PC-9 (cell line): ENCODE measurements around the gene ZSWIM1. TPM values are rescaled to one million over a fixed set of nuclear protein-coding genes. Genes with fewer than 3 reads are reported as not detected.

Experiments used
- BruUV-seq: library from RNA; stranded (reverse); fragments of 400-500 nt; replicated peaks from 2 replicates; lab custom pipeline; 2021; lab: Mats Ljungman, UMichigan
- CTCF ChIA-PET: fragments of 300-600 bp; sonication (Branson Sonifier 250); formaldehyde crosslinking; loops from one replicate; lab custom pipeline; 2022; ENCODE audit warnings: antibody characterized with exemption; lab: Charles Lee
- POLR2A ChIA-PET: fragments of 300-600 bp; sonication (Branson Sonifier 250); formaldehyde crosslinking; loops from one replicate; lab custom pipeline; 2022; ENCODE audit warnings: antibody characterized with exemption; ENCODE audit not compliant: unreplicated experiment; lab: Charles Lee
- DNase-seq, 2 experiments: peaks; one replicate each; pipeline versions ENCODE4 v3.0.0 to v3.0.0-alpha.2; 2015 to 2022; ENCODE audit warnings: mixed read lengths in 1 of 2
- H2AFZ ChIP-seq: fragments of 200-600 bp; sonication (generic); 2 replicates; pipeline ENCODE4 v1.8.1; 2017; ENCODE audit warnings: antibody characterized with exemption
- H3F3A ChIP-seq: fragments of 200-600 bp; sonication (generic); 2 replicates; pipeline ENCODE4 v1.8.1; 2017; ENCODE audit warnings: antibody characterized with exemption, mild to moderate bottlenecking, low read depth; ENCODE audit not compliant: insufficient read depth
- H3K27ac ChIP-seq: fragments of 200-600 bp; sonication (generic); 2 replicates; pipeline ENCODE4 v1.6.1; 2016; ENCODE audit warnings: mixed run types
- H3K27me3 ChIP-seq: fragments of 200-600 bp; sonication (generic); 2 replicates; pipeline ENCODE4 v1.6.1; 2016; ENCODE audit warnings: low read depth, mixed run types; ENCODE audit not compliant: insufficient read depth
- H3K36me3 ChIP-seq: fragments of 200-600 bp; sonication (generic); 2 replicates; pipeline ENCODE4 v1.6.1; 2016; ENCODE audit warnings: low read depth, mixed run types
- H3K4me1 ChIP-seq: fragments of 200-600 bp; sonication (generic); replicated peaks from 2 replicates; pipeline ENCODE4 v1.6.1; 2016; ENCODE audit warnings: mixed run types; ENCODE audit not compliant: insufficient read depth
- H3K4me2 ChIP-seq: fragments of 200-600 bp; sonication (generic); 2 replicates; pipeline ENCODE4 v1.6.1; 2017; ENCODE audit warnings: mixed run types
- H3K4me3 ChIP-seq: fragments of 200-600 bp; sonication (generic); 2 replicates; pipeline ENCODE4 v1.6.1; 2016; ENCODE audit warnings: mixed run types
- H3K79me2 ChIP-seq: fragments of 200-600 bp; sonication (generic); 2 replicates; pipeline ENCODE4 v1.6.1; 2017; ENCODE audit warnings: low read depth, mixed run types
- H3K9me2 ChIP-seq: fragments of 200-600 bp; sonication (generic); 2 replicates; pipeline ENCODE4 v1.8.1; 2017; ENCODE audit warnings: mild to moderate bottlenecking; ENCODE audit not compliant: insufficient read depth
- H3K9me3 ChIP-seq: fragments of 200-600 bp; sonication (generic); 2 replicates; pipeline ENCODE4 v1.8.1; 2016; ENCODE audit warnings: low read depth; ENCODE audit not compliant: insufficient read depth
- H4K20me1 ChIP-seq: fragments of 200-600 bp; sonication (generic); 2 replicates; pipeline ENCODE4 v1.8.1; 2017; ENCODE audit not compliant: insufficient read depth
- CTCF ChIP-seq: fragments of 200-600 bp; sonication (generic); conservative IDR thresholded peaks from 2 replicates; pipeline ENCODE4 v1.6.1; 2017; ENCODE audit warnings: mixed run types, antibody characterized with exemption, mild to moderate bottlenecking, moderate library complexity
- EZH2 ChIP-seq: fragments of 200-600 bp; sonication (generic); IDR thresholded peaks from 2 replicates; pipeline ENCODE4 v1.8.0; 2017; ENCODE audit warnings: antibody characterized with exemption, low read depth
- intact Hi-C: fragments of 100-400 bp; cut with micrococcal nuclease; formaldehyde crosslinking; loops from one replicate; pipeline ENCODE4 v1.10.0; 2022; ENCODE audit not compliant: unreplicated experiment
- total RNA-seq: library from RNA; stranded (reverse); gene quantifications from 2 replicates; pipeline ENCODE4 v1.2.3, GENCODE V29; 2021

ZSWIM1 gene
- total RNA-seq, 1 experiment from 2014 or later, result 13.2 TPM

GRCh38 chr20:45919542-45920399 is 38.7 kb downstream of the ZSWIM1 start:
- Histone ChIP-seq H3K27me3 (no peaks in the 10 kb centered on the region), H3K4me3 (no peak overlapping the region), H4K20me1 (no peaks in the 10 kb centered on the region), H3K36me3 (no peaks in the 10 kb centered on the region), H3K4me1 (peaks cover 13% of the 10 kb centered on the region; the same call in 1 of the 2 replicates), H3K27ac (no peak overlapping the region), H2AFZ (no peak overlapping the region), H3K79me2 (no peaks in the 10 kb centered on the region), H3K4me2 (no peak overlapping the region), H3F3A (peaks cover 16% of the 10 kb centered on the region), H3K9me3 (no peaks in the 10 kb centered on the region), H3K9me2 (no peaks in the 10 kb centered on the region)
- POLR2A ChIA-PET, result interaction anchor here (0.5 kb wide), 1 partner anchor 14 kb away, joined by 3 read pairs; no protein-coding TSS in a partner anchor
- no peak for TF ChIP-seq EZH2
- DNase-seq, result no peak
- no TSS peak for BruUV-seq
- intact Hi-C loops, result no loop called here
- CTCF ChIA-PET, result no interaction called here

- Histone ChIP-seq H3K27me3 (no peaks in the 10 kb centered on the region), H3K27ac (no peak overlapping the region), H4K20me1 (no peaks in the 10 kb centered on the region), H2AFZ (no peak overlapping the region), H3K9me3 (no peaks in the 10 kb centered on the region), H3K9me2 (no peaks in the 10 kb centered on the region), H3F3A (peaks cover 15% of the 10 kb centered on the region; the same call in 1 of the 2 replicates), H3K79me2 (no peaks in the 10 kb centered on the region), H3K4me2 (no peak overlapping the region), H3K4me1 (0 out of 2 replicates have a peak, but pooled peaks cover 8% of the 10 kb centered on the region), H3K36me3 (no peaks in the 10 kb centered on the region), H3K4me3 (no peak overlapping the region)
- no peak for TF ChIP-seq CTCF
- TF ChIP-seq EZH2, result no peak
- no peak for DNase-seq
- no TSS peak for BruUV-seq
- ChIA-PET POLR2A (no interaction called here), CTCF (interaction anchor here (1.2 kb wide), 1 partner anchor 49 kb away, joined by 4 read pairs; no protein-coding TSS in a partner anchor)
- intact Hi-C loops, result no loop called here
Measured at GRCh38 chr20:45920462-45921336, 39.7 kb downstream of the ZSWIM1 start.

GRCh38 chr20:45921337-45922189 is 40.5 kb downstream of the ZSWIM1 start:
- intact Hi-C loops, result no loop called here
- no peak for DNase-seq
- Histone ChIP-seq H4K20me1 (no peaks in the 10 kb centered on the region), H3K4me2 (no peak overlapping the region), H2AFZ (no peak overlapping the region), H3K4me3 (no peak overlapping the region), H3F3A (peaks cover 15% of the 10 kb centered on the region; the same call in 1 of the 2 replicates), H3K4me1 (0 out of 2 replicates have a peak, but pooled peaks cover 2% of the 10 kb centered on the region), H3K27ac (no peak overlapping the region), H3K9me2 (no peaks in the 10 kb centered on the region), H3K27me3 (no peaks in the 10 kb centered on the region), H3K36me3 (no peaks in the 10 kb centered on the region), H3K9me3 (no peaks in the 10 kb centered on the region), H3K79me2 (no peaks in the 10 kb centered on the region)
- BruUV-seq, result no TSS peak
- POLR2A ChIA-PET, result interaction anchor here (0.8 to 1.2 kb wide), 2 partner anchors 9 to 13 kb away, joined by 3 to 4 read pairs; partner anchors contain the start of gene PLTP
- no peak for TF ChIP-seq CTCF
- TF ChIP-seq EZH2, result no peak
- CTCF ChIA-PET, result interaction anchor here (1.2 kb wide), 1 partner anchor 48 kb away, joined by 4 read pairs; no protein-coding TSS in a partner anchor
